HL-60 (cell line): ENCODE data around the gene IFTAP.
A peak's percentile ranks its signal among the peaks of the same experiment; 100 is the strongest.
"Not testable (repeated sequence)": the region's sequence is repeated elsewhere in the genome, so short reads cannot be mapped to it uniquely, and the experiment has no call there.

Experiments
- DNase-seq, 2 experiments: peaks; one replicate each; pipeline ENCODE4 v3.0.0-alpha.2; 2010 to 2020; ENCODE audit warnings: low read depth in 1 of 2, low spot score in 1 of 2
- H3K27ac ChIP-seq: fragments of 250-450 bp; sonication (Bioruptor Pico); replicated peaks from 2 replicates; pipeline ENCODE4 v1.5.1; 2020; ENCODE audit warnings: mild to moderate bottlenecking, moderate library complexity
- H3K27me3 ChIP-seq: fragments of 250-450 bp; sonication (Bioruptor Pico); 2 replicates; pipeline ENCODE4 v1.5.1; 2021; ENCODE audit warnings: mild to moderate bottlenecking, moderate library complexity; ENCODE audit not compliant: insufficient read depth, poor library complexity, severe bottlenecking
- H3K4me3 ChIP-seq: replicated peaks from 2 replicates; pipeline ENCODE4 v1.5.1; 2011; ENCODE audit warnings: mild to moderate bottlenecking, control low read depth, low read length; ENCODE audit not compliant: insufficient read depth
- CTCF ChIP-seq: IDR thresholded peaks from one replicate; pipeline ENCODE4 v1.5.1; 2011; ENCODE audit warnings: low read length, control low read depth, inconsistent platforms; ENCODE audit not compliant: insufficient read depth
- GABPA ChIP-seq: IDR thresholded peaks from 2 replicates; pipeline ENCODE4 v1.6.1; 2012; ENCODE audit warnings: low read depth
- POLR2AphosphoS5 ChIP-seq: IDR thresholded peaks from 2 replicates; pipeline ENCODE4 v1.6.1; 2012; ENCODE audit warnings: low read depth
- REST ChIP-seq: IDR thresholded peaks from 2 replicates; pipeline ENCODE4 v1.6.1; 2012; ENCODE audit warnings: low read depth; ENCODE audit not compliant: insufficient replicate concordance
- SPI1 ChIP-seq: IDR thresholded peaks from 2 replicates; pipeline ENCODE4 v1.6.1; 2012; ENCODE audit warnings: low read depth, mild to moderate bottlenecking, borderline replicate concordance

The IFTAP gene

GRCh38 chr11:36638556-36638955 is 44.3 kb downstream of the IFTAP start:
- TF ChIP-seq GABPA, result no peak
- no peak for TF ChIP-seq REST
- TF ChIP-seq CTCF, result no peak
- DNase-seq, result no peak
- Histone ChIP-seq H3K4me3 (no peak overlapping the region), H3K27ac (no peak overlapping the region), H3K27me3 (no peaks in the 10 kb centered on the region)

- H3K4me3 ChIP-seq, result no peak overlapping the region
- TF ChIP-seq CTCF (no peak), GABPA (no peak)
- H3K27ac ChIP-seq, result no peak overlapping the region
- H3K27me3 ChIP-seq, result no peaks in the 10 kb centered on the region
- no peak for DNase-seq
Observed at GRCh38 chr11:36657610-36658267, 63.4 kb downstream of the IFTAP start.

GRCh38 chr11:36661359-36661758 is 67.1 kb downstream of the IFTAP start:
- H3K27ac ChIP-seq, DNase-seq, H3K4me3 ChIP-seq, H3K27me3 ChIP-seq: not testable (repeated sequence)

GRCh38 chr11:36672815-36673450 is 78.6 kb downstream of the IFTAP start:
- H3K4me3 ChIP-seq, result no peak overlapping the region
- DNase-seq, result peak; percentile 12 to 29

GRCh38 chr11:36679547-36679946 is 85.2 kb downstream of the IFTAP start:
- H3K4me3 ChIP-seq, DNase-seq, H3K27me3 ChIP-seq, H3K27ac ChIP-seq: not testable (repeated sequence)

More at GRCh38 chr11:36672815-36673450, 78.6 kb downstream of the IFTAP start:
- peak; percentile 56 for TF ChIP-seq CTCF
- no peak for TF ChIP-seq POLR2AphosphoS5
- TF ChIP-seq GABPA, result no peak
- no peak for TF ChIP-seq SPI1
- no peak overlapping the region for H3K27ac ChIP-seq
- no peaks in the 10 kb centered on the region for H3K27me3 ChIP-seq

GRCh38 chr11:36683818-36684217 is 89.5 kb downstream of the IFTAP start:
- DNase-seq, result no peak
- no peak overlapping the region for H3K4me3 ChIP-seq
- H3K27ac ChIP-seq, result no peak overlapping the region
- no peaks in the 10 kb centered on the region for H3K27me3 ChIP-seq
- no peak for TF ChIP-seq CTCF
- no peak for TF ChIP-seq SPI1
- TF ChIP-seq REST, result no peak
- no peak for TF ChIP-seq POLR2AphosphoS5
- no peak for TF ChIP-seq GABPA
